Endothelial cell of umbilical vein (primary cell): Measurements from ENCODE around the gene SMTNL2. TPM values are rescaled to one million over a fixed set of nuclear protein-coding genes. Genes with fewer than 3 reads are reported as not detected.

Source experiments
- BruUV-seq: library from RNA; stranded (reverse); fragments of 400-500 nt; replicated peaks from 2 replicates; lab custom pipeline; 2021; lab: Mats Ljungman, UMichigan
- CTCF ChIA-PET: fragments of 300-600, 350-600 bp; sonication (Branson Sonifier 250); formaldehyde crosslinking; loops from one replicate; lab custom pipeline; 2021; ENCODE audit warnings: antibody characterized with exemption, inconsistent platforms; lab: Charles Lee
- POLR2A ChIA-PET: fragments of 300-600, 350-600 bp; sonication (Branson Sonifier 250); formaldehyde crosslinking; loops from one replicate; lab custom pipeline; 2021; ENCODE audit warnings: antibody characterized with exemption, inconsistent platforms; lab: Charles Lee
- DNase-seq: peaks from one replicate; pipeline ENCODE4 v3.0.0-alpha.2; 2011; ENCODE audit warnings: low read depth, low spot score
- FAIRE-seq: peaks from 2 replicates; lab custom pipeline; 2011; peaks lifted over from hg19 to GRCh38; lab: Jason Lieb, UNC
- H2AFZ ChIP-seq: 2 replicates; pipeline ENCODE4 v1.6.0; 2012; ENCODE audit warnings: low read depth, low read length, control low read depth, inconsistent platforms
- H3K27ac ChIP-seq: 2 replicates; pipeline ENCODE4 v1.5.1; 2011; ENCODE audit warnings: low read depth, mild to moderate bottlenecking, control low read depth, low read length, moderate library complexity; ENCODE audit not compliant: insufficient read depth
- H3K27me3 ChIP-seq, 2 experiments: 2 replicates each; pipeline versions ENCODE4 v1.6.0 to v1.6.1; 2011; ENCODE audit warnings: low read length in 2 of 2, mixed read lengths in 1 of 2; ENCODE audit not compliant: control insufficient read depth in 2 of 2, insufficient read depth in 2 of 2
- H3K36me3 ChIP-seq, 2 experiments: 2 replicates in 1 of 2; 3 replicates in 1 of 2; pipeline ENCODE4 v1.5.1; 2011; ENCODE audit warnings: low read length in 2 of 2, mild to moderate bottlenecking in 1 of 2, moderate library complexity in 1 of 2; ENCODE audit not compliant: control insufficient read depth in 2 of 2, insufficient read depth in 2 of 2; ENCODE audit errors: extremely low read depth in 1 of 2
- H3K4me1 ChIP-seq: 3 replicates; pipeline ENCODE4 v1.5.1; 2011; ENCODE audit warnings: mild to moderate bottlenecking, low read length; ENCODE audit not compliant: control insufficient read depth, insufficient read depth; ENCODE audit errors: extremely low read depth
- H3K4me2 ChIP-seq: 2 replicates; pipeline ENCODE4 v1.6.1; 2011; ENCODE audit warnings: low read length, control low read depth, mixed read lengths; ENCODE audit not compliant: insufficient read depth
- H3K4me3 ChIP-seq, 3 experiments: fragments of 200-600 bp in 1 of 3; sonication (generic), shearing (Covaris generic) in 1 of 3; replicated peaks in 1 of 3; 2 replicates each; pipeline ENCODE4 v1.5.1; 2011 to 2016; ENCODE audit warnings: control low read depth in 3 of 3, low read length in 3 of 3, mild to moderate bottlenecking in 2 of 3, inconsistent platforms in 1 of 3, low read depth in 1 of 3, moderate library complexity in 1 of 3; ENCODE audit not compliant: insufficient read depth in 1 of 3
- H3K79me2 ChIP-seq: 2 replicates; pipeline ENCODE4 v1.6.0; 2012; ENCODE audit warnings: low read length, inconsistent platforms; ENCODE audit not compliant: control insufficient read depth, insufficient read depth
- H3K9ac ChIP-seq: replicated peaks from 2 replicates; pipeline ENCODE3; 2011; ENCODE audit warnings: low read length, control low read depth; ENCODE audit not compliant: insufficient read depth; ENCODE audit errors: extremely low read depth
- H3K9me1 ChIP-seq: replicated peaks from 3 replicates; pipeline ENCODE4 v1.6.0; 2011; ENCODE audit warnings: mild to moderate bottlenecking, low read length; ENCODE audit not compliant: control insufficient read depth, insufficient read depth; ENCODE audit errors: extremely low read depth
- H3K9me3 ChIP-seq: replicated peaks from 2 replicates; pipeline ENCODE4 v1.5.1; 2012; ENCODE audit warnings: low read length, inconsistent platforms; ENCODE audit not compliant: control insufficient read depth, insufficient read depth
- H4K20me1 ChIP-seq: replicated peaks from 2 replicates; pipeline ENCODE3; 2011; ENCODE audit warnings: mild to moderate bottlenecking, low read length; ENCODE audit not compliant: control insufficient read depth, insufficient read depth; ENCODE audit errors: extremely low read depth
- EZH2 ChIP-seq: IDR thresholded peaks from 2 replicates; pipeline ENCODE4 v1.6.1; 2012; ENCODE audit warnings: borderline replicate concordance, low read depth, mild to moderate bottlenecking, moderate library complexity, low read length, inconsistent platforms; ENCODE audit not compliant: severe bottlenecking
- FOS ChIP-seq: IDR thresholded peaks from 2 replicates; pipeline ENCODE4 v1.6.1; 2011; ENCODE audit warnings: mild to moderate bottlenecking, low read length, moderate library complexity, borderline replicate concordance; ENCODE audit not compliant: insufficient read depth
- GATA2 ChIP-seq: IDR thresholded peaks from 2 replicates; pipeline ENCODE4 v1.7.0; 2011; ENCODE audit warnings: low read depth, mild to moderate bottlenecking, moderate library complexity, mixed read lengths, low read length; ENCODE audit not compliant: insufficient read length, insufficient read depth
- JUN ChIP-seq: IDR thresholded peaks from 2 replicates; pipeline ENCODE4 v1.6.1; 2011; ENCODE audit warnings: borderline replicate concordance, low read depth; ENCODE audit not compliant: insufficient read length, insufficient read depth
- MYC ChIP-seq: IDR thresholded peaks from one replicate; pipeline ENCODE4 v1.6.1; 2011; ENCODE audit warnings: mild to moderate bottlenecking, low read depth, low read length
- POLR2A ChIP-seq: IDR thresholded peaks from 2 replicates; pipeline ENCODE4 v1.6.1; 2012; ENCODE audit warnings: low read depth, mild to moderate bottlenecking, control low read depth, low read length
- POLR2AphosphoS5 ChIP-seq: IDR thresholded peaks from 2 replicates; pipeline ENCODE4 v1.6.1; 2012; ENCODE audit warnings: low read depth, mild to moderate bottlenecking, control low read depth, low read length, moderate library complexity; ENCODE audit not compliant: insufficient read depth
- dilution Hi-C: fragments of 300-500 bp; cut with MboI; formaldehyde crosslinking; loops from one replicate; pipeline ENCODE4 v1.15.0; 2019; ENCODE audit warnings: low sequenced_read_pairs; ENCODE audit not compliant: extremely low pct_ligation_motif_present
- intact Hi-C: fragments of 100-400 bp; cut with micrococcal nuclease; formaldehyde crosslinking; loops from one replicate; pipeline ENCODE4 v1.10.0; 2022
- polyA plus RNA-seq, 4 experiments: library from polyadenylated mRNA; depleted of rRNA in 3 of 4; stranded (reverse) in 3 of 4; unstranded in 1 of 4; fragments of >200 nt; gene quantifications; 2 replicates each; pipeline versions ENCODE4 v1.2.1 to v1.2.3, GENCODE V29; 2011 to 2012; ENCODE audit warnings: missing spikeins in 1 of 4
- total RNA-seq: library from RNA; stranded (reverse); gene quantifications from 2 replicates; pipeline ENCODE4 v1.2.3, GENCODE V29; 2021
- TF ChIP-seq, protein P1 (sequence below): IDR thresholded peaks from 2 replicates; pipeline ENCODE4 v1.6.1; 2011; ENCODE audit not compliant: insufficient read depth, insufficient read length
- TF ChIP-seq, protein P2 (sequence below), 2 donors: IDR thresholded peaks; 1 replicate in 1 of 2; 2 replicates in 1 of 2; pipeline ENCODE4 v1.5.1; 2011; ENCODE audit warnings: low read length in 2 of 2, mild to moderate bottlenecking in 2 of 2, moderate library complexity in 2 of 2, control low read depth in 1 of 2, inconsistent platforms in 1 of 2, low read depth in 1 of 2; ENCODE audit not compliant: insufficient read depth in 1 of 2; ENCODE audit errors: extremely low read depth in 1 of 2

SMTNL2 gene
- total and polyA plus RNA-seq, 2 donors (not counting 3 experiments of a cell fraction or from before 2014, with no cell fraction given): not detected

- Histone ChIP-seq H3K4me2 (no peak overlapping the region), H3K4me1 (no peaks in the 10 kb centered on the region), H3K27ac (no peak overlapping the region), H3K9me3 (no peaks in the 10 kb centered on the region), H3K79me2 (no peaks in the 10 kb centered on the region), H3K9ac (no peak overlapping the region), H3K4me3 (no peak overlapping the region), H3K27me3 (peaks cover 10 to 12% of the 10 kb centered on the region in 2 experiments), H3K36me3 (no peaks in the 10 kb centered on the region), H2AFZ (no peak overlapping the region), H3K9me1 (no peaks in the 10 kb centered on the region), H4K20me1 (no peaks in the 10 kb centered on the region)
- FAIRE-seq: no peak
- DNase-seq: no peak
- intact Hi-C loops (loop anchor here (1.0 kb wide), 2 partner anchors 60 to 206 kb away; no protein-coding TSS in a partner anchor), dilution Hi-C loops (no loop called here)
- POLR2A ChIA-PET: interaction anchor here (0.6 kb wide), 1 partner anchor 52 kb away, joined by 3 read pairs; no protein-coding TSS in a partner anchor
- no TSS peak for BruUV-seq
- no peak for TF ChIP-seq POLR2A
- TF ChIP-seq, protein P1, sequence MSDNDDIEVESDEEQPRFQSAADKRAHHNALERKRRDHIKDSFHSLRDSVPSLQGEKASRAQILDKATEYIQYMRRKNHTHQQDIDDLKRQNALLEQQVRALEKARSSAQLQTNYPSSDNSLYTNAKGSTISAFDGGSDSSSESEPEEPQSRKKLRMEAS: no peak
- TF ChIP-seq, protein P2, sequence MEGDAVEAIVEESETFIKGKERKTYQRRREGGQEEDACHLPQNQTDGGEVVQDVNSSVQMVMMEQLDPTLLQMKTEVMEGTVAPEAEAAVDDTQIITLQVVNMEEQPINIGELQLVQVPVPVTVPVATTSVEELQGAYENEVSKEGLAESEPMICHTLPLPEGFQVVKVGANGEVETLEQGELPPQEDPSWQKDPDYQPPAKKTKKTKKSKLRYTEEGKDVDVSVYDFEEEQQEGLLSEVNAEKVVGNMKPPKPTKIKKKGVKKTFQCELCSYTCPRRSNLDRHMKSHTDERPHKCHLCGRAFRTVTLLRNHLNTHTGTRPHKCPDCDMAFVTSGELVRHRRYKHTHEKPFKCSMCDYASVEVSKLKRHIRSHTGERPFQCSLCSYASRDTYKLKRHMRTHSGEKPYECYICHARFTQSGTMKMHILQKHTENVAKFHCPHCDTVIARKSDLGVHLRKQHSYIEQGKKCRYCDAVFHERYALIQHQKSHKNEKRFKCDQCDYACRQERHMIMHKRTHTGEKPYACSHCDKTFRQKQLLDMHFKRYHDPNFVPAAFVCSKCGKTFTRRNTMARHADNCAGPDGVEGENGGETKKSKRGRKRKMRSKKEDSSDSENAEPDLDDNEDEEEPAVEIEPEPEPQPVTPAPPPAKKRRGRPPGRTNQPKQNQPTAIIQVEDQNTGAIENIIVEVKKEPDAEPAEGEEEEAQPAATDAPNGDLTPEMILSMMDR (IDR thresholded peaks at IDR 0.05; ENCODE audit: extremely low read depth in 1 of 2, insufficient read depth in 1 of 2, low read depth in 1 of 2, low read length in 2 of 2): no peak
- no peak for TF ChIP-seq GATA2
- TF ChIP-seq FOS: no peak
- TF ChIP-seq POLR2AphosphoS5: no peak
- TF ChIP-seq JUN: no peak
- no peak for TF ChIP-seq MYC
- no peak for TF ChIP-seq EZH2
- CTCF ChIA-PET: interaction anchor here (1.2 to 7.0 kb wide), 7 partner anchors 8 to 209 kb away, joined by 3 to 213 read pairs (median 5); no protein-coding TSS in a partner anchor
Observed at GRCh38 chr17:4626734-4627256, 42.5 kb downstream of the SMTNL2 start.
